Kidney capillary endothelial cell (primary cell): ENCODE measurements around the gene SCUBE3.
A peak's percentile ranks its signal among the peaks of the same experiment; 100 is the strongest.

ENCODE experiments used
- DNase-seq: peaks from one replicate; pipeline ENCODE4 v3.0.0-alpha.2; 2018; ENCODE audit warnings: low spot score

The SCUBE3 gene

GRCh38 chr6:35213824-35214756, at the start of gene SCUBE3:
SCUBE3 (plus strand) TSS chr6:35213956; CDS start chr6:35214419, 463 bp downstream.
- peak; percentile 22 for DNase-seq

GRCh38 chr6:35164277-35164676, 49.5 kb upstream of the SCUBE3 start:
- DNase-seq, result no peak

- DNase-seq, result no peak
Observed at GRCh38 chr6:35164868-35165267, 48.9 kb upstream of the SCUBE3 start.

GRCh38 chr6:35165630-35166071, 48.1 kb upstream of the SCUBE3 start:
- no peak for DNase-seq

GRCh38 chr6:35166116-35166515, 47.6 kb upstream of the SCUBE3 start:
- no peak for DNase-seq

- no peak for DNase-seq
Observed at GRCh38 chr6:35166520-35166919, 47.2 kb upstream of the SCUBE3 start.

GRCh38 chr6:35167505-35167904, 46.3 kb upstream of the SCUBE3 start:
- no peak for DNase-seq

- no peak for DNase-seq
Observed at GRCh38 chr6:35168461-35168861, 45.3 kb upstream of the SCUBE3 start.

- DNase-seq, result no peak
Observed at GRCh38 chr6:35170166-35170565, 43.6 kb upstream of the SCUBE3 start.

- DNase-seq, result no peak
Observed at GRCh38 chr6:35170891-35171290, 42.9 kb upstream of the SCUBE3 start.

GRCh38 chr6:35173044-35173426, 40.7 kb upstream of the SCUBE3 start:
- no peak for DNase-seq

- peak; percentile 86 for DNase-seq
Observed at GRCh38 chr6:35173427-35174087, 40.2 kb upstream of the SCUBE3 start.

- no peak for DNase-seq
Observed at GRCh38 chr6:35174088-35174434, 39.7 kb upstream of the SCUBE3 start.

GRCh38 chr6:35174501-35174900, 39.3 kb upstream of the SCUBE3 start:
- no peak for DNase-seq

GRCh38 chr6:35176301-35177024, 37.3 kb upstream of the SCUBE3 start:
- DNase-seq, result no peak

- peak; percentile 78 for DNase-seq
Observed at GRCh38 chr6:35177157-35177556, 36.6 kb upstream of the SCUBE3 start.

GRCh38 chr6:35177596-35177995, 36.2 kb upstream of the SCUBE3 start:
- peak; percentile 87 for DNase-seq

- DNase-seq, result no peak
Observed at GRCh38 chr6:35178012-35178411, 35.7 kb upstream of the SCUBE3 start.

- DNase-seq, result no peak
Observed at GRCh38 chr6:35178932-35179832, 34.6 kb upstream of the SCUBE3 start.

GRCh38 chr6:35179901-35180535, 33.7 kb upstream of the SCUBE3 start:
- DNase-seq, result no peak

GRCh38 chr6:35181308-35181932, 32.3 kb upstream of the SCUBE3 start:
- DNase-seq, result no peak
